ENCODE data around the gene TXNRD2. TPM values are rescaled to one million over a fixed set of nuclear protein-coding genes. Genes with fewer than 3 reads are reported as not detected.

TXNRD2 gene
- total and polyA plus RNA-seq, 2 of the 4 experiments (the other 2 are of a cell fraction) = 15.6 to 25.7 TPM

GRCh38 chr22:19853879-19854777 is 87.5 kb downstream of the TXNRD2 start:
- peak overlapping the region; percentile 57 for H4K91ac ChIP-seq (ENCODE audit: insufficient read depth, low read depth, low read length)
- H4K5ac ChIP-seq (ENCODE audit: low read depth, low read length) = 0 out of 2 replicates have a peak overlapping the region, but pooled peaks have one; percentile 6
- H3K9me3 ChIP-seq (ENCODE audit: control insufficient read depth, insufficient read depth, low read length) = no peaks in the 10 kb centered on the region
- no peak overlapping the region for H2BK20ac ChIP-seq (ENCODE audit: low read depth, low read length)
- H3K36me3 ChIP-seq (ENCODE audit: control insufficient read depth, insufficient read depth, low read length) = peaks cover 27% of the 10 kb centered on the region
- H3K9ac ChIP-seq (ENCODE audit: low read depth, low read length) = peak overlapping the region; percentile 90
- peak overlapping the region; percentile 5 to 61; a peak in 2 of 4 replicates for H4K8ac ChIP-seq (ENCODE audit: low read depth in 2 of 2, low read length in 2 of 2)
- no peak for TF ChIP-seq MAZ (IDR thresholded peaks at IDR 0.05; ENCODE audit: borderline replicate concordance, low read depth, low read length)
- no TSS peak for BruUV-seq (replicated peaks)
- H2AK9ac ChIP-seq (replicated peaks; ENCODE audit: low read depth, low read length, poor library complexity) = peak overlapping the region; percentile 95
- H3K14ac ChIP-seq (replicated peaks; ENCODE audit: low read depth, low read length) = peak overlapping the region; percentile 90
- H2BK5ac ChIP-seq (ENCODE audit: low read depth, low read length, poor library complexity, severe bottlenecking) = peak overlapping the region; percentile 78
- peak overlapping the region; percentile 85 for H3K4me3 ChIP-seq (ENCODE audit: insufficient read depth, low read depth, low read length)
- in situ Hi-C loops (cut with MboI; ENCODE audit: low sequenced_read_pairs) (no loop called here), dilution Hi-C loops (cut with HindIII; ENCODE audit: low sequenced_read_pairs, unreplicated experiment) (no loop called here), intact Hi-C loops (cut with micrococcal nuclease) (loop anchor here (1.0 to 5.0 kb wide), 2 partner anchors 56 to 122 kb away; no protein-coding TSS in a partner anchor)
- H3K4me2 ChIP-seq (ENCODE audit: low read depth, low read length) = peak overlapping the region; percentile 80
- H3K18ac ChIP-seq (ENCODE audit: low read depth, low read length) = peak overlapping the region; percentile 10; the same call in 1 of the 2 replicates
- ChIA-PET CTCF (no interaction called here), POLR2A (ENCODE audit: unreplicated experiment) (interaction anchor here (0.6 kb wide), 1 partner anchor 47 kb away, joined by 5 read pairs; no protein-coding TSS in a partner anchor)
- peaks cover 17 to 70% of the 10 kb centered on the region in 2 experiments for H3K79me1 ChIP-seq (ENCODE audit: low read depth in 1 of 2, low read length in 2 of 2)
- peak overlapping the region; percentile 71 for H2AK5ac ChIP-seq (ENCODE audit: low read depth, low read length)
- DNase-seq = no peak
- no peaks in the 10 kb centered on the region for H3K27me3 ChIP-seq (ENCODE audit: control insufficient read depth, insufficient read depth, low read length)
- peak overlapping the region; percentile 90 for H2AFZ ChIP-seq (replicated peaks; ENCODE audit: low read length, poor library complexity)
- H3K4me1 ChIP-seq (ENCODE audit: control insufficient read depth, insufficient read depth, low read length) = peaks cover 16% of the 10 kb centered on the region
- H3K9me1 ChIP-seq (ENCODE audit: insufficient read depth, low read length) = peaks cover 18% of the 10 kb centered on the region
- peak; percentile 25 for ATAC-seq (ENCODE audit: low read depth)
- no peak overlapping the region for H2BK15ac ChIP-seq (ENCODE audit: low read depth, low read length)
- peak overlapping the region; percentile 81 for H3K27ac ChIP-seq (ENCODE audit: insufficient read depth, low read length)
- H4K20me1 ChIP-seq (ENCODE audit: insufficient read depth, low read length) = peaks cover 36% of the 10 kb centered on the region
- peak overlapping the region; percentile 61 for H3K56ac ChIP-seq (ENCODE audit: extremely low read depth, insufficient read depth, low read length)
- peak overlapping the region; percentile 50; the same call in 1 of the 2 replicates for H2BK120ac ChIP-seq (ENCODE audit: low read depth, low read length)
- peak overlapping the region; percentile 81 for H3K4ac ChIP-seq (ENCODE audit: low read depth, low read length)
- H3K23ac ChIP-seq (ENCODE audit: low read depth, low read length) = peak overlapping the region; percentile 71
- 3% methylated on average over 35 of the region's 49 CpGs; no CpG with 5 or more reads in 1 of the 2 experiments for WGBS, 2 experiments (ENCODE audit: extremely low coverage in 2 of 2, insufficient read length in 1 of 2)

Data from IMR-90 (cell line).